Tibial nerve (tissue), 4 donors: Measurements from ENCODE around the gene TMEM63A. TPM values are rescaled to one million over a fixed set of nuclear protein-coding genes. Genes with fewer than 3 reads are reported as not detected.

Source experiments
- DNase-seq, 2 donors: peaks; one replicate each; pipeline ENCODE4 v3.0.0-alpha.2; 2019; ENCODE audit warnings: low spot score in 2 of 2
- H3K27ac ChIP-seq, 4 donors: fragments of 200-600 bp; sonication (generic) in 3 of 4; one replicate each; pipeline ENCODE4 v1.5.1; 2017 to 2019; ENCODE audit warnings: mild to moderate bottlenecking in 1 of 4
- H3K27me3 ChIP-seq, 2 donors: fragments of 200-600 bp; sonication (generic) in 1 of 2; one replicate each; pipeline versions ENCODE4 v1.5.1 to v1.6.0; 2017 to 2019
- H3K36me3 ChIP-seq, 3 donors: fragments of 200-600 bp; sonication (generic); one replicate each; pipeline ENCODE4 v1.5.1; 2018 to 2019
- H3K4me1 ChIP-seq, 4 donors: fragments of 200-600 bp; sonication (generic) in 3 of 4; one replicate each; pipeline ENCODE4 v1.5.1; 2017 to 2019
- H3K4me3 ChIP-seq, 4 donors: fragments of 200-600 bp; sonication (generic) in 3 of 4; one replicate each; pipeline ENCODE4 v1.5.1; 2017 to 2019; ENCODE audit warnings: mild to moderate bottlenecking in 1 of 4, moderate library complexity in 1 of 4
- H3K9me3 ChIP-seq, 4 donors: fragments of 200-600 bp; sonication (generic) in 3 of 4; one replicate each; pipeline ENCODE4 v1.5.1; 2017 to 2019
- CTCF ChIP-seq, 5 experiments: fragments of 200-600 bp in 3 of 5; fragments of 450-650 bp in 2 of 5; sonication (generic) in 3 of 5; IDR thresholded peaks; one replicate each; pipeline ENCODE4 v1.5.1; 2016 to 2019; ENCODE audit warnings: antibody characterized with exemption in 5 of 5, mild to moderate bottlenecking in 3 of 5, moderate library complexity in 2 of 5
- EP300 ChIP-seq, 2 donors: sonication (generic); formaldehyde crosslinking; IDR thresholded peaks; one replicate each; pipeline ENCODE4 v1.6.1; 2017; ENCODE audit warnings: antibody characterized with exemption in 2 of 2, mild to moderate bottlenecking in 1 of 2
- POLR2A ChIP-seq, 2 donors: fragments of 450-650 bp; IDR thresholded peaks; one replicate each; pipeline ENCODE4 v1.6.1; 2017; ENCODE audit warnings: antibody characterized with exemption in 2 of 2, mild to moderate bottlenecking in 2 of 2, moderate library complexity in 2 of 2
- WGBS, 2 donors: methylation state at CpG; one replicate each; pipeline ENCODE4 v1.1.5; 2018; 5-methylcytosine and 5-hydroxymethylcytosine counted together
- total RNA-seq, 4 donors: library from RNA; depleted of rRNA; stranded (reverse); fragments of >200 nt; gene quantifications; one replicate each; pipeline ENCODE4 v1.1.0, GENCODE V29; 2016

TMEM63A gene
- total RNA-seq, 4 donors from 2014 or later = 63.2 to 91.5 (median 66.7) TPM

DNA sequence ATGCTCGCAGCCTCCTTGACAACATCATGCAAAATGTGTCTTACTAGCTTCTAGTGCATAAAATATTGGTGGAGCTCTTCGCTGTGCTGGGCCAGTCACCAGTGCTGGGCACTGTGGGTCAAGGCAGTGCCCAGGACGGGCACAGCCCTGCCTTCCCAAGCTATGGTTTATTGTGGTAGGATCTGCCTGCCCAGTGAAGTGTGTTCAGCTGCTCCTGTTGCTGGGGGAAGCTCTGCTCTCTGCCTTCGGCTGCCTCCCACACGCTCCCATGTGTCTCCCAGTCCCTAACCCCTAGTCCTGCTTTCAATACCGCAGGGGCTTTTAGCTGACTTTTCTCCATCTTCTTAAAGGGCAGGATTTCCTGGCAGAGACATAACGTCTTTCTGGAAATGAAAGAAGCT is 56.6 kb downstream of the TMEM63A start:
- whole genome bisulfite sequencing, 2 donors = 38 to 43% methylated on average over 7 of the region's 7 CpGs
- Histone ChIP-seq H3K27me3 (no peaks in the 10 kb centered on the region), H3K4me3 (no peak overlapping the region), H3K9me3 (no peaks in the 10 kb centered on the region), H3K36me3 (peaks cover 0 to 32% (median 0%) of the 10 kb centered on the region in 3 donors), H3K27ac (peak overlapping the region in 2 of 4 donors; percentile 11 to 66), H3K4me1 (peaks cover 0 to 48% (median 22%) of the 10 kb centered on the region in 4 donors)
- DNase-seq = no peak
- TF ChIP-seq CTCF (IDR thresholded peaks at IDR 0.05) = no peak
- TF ChIP-seq EP300 (IDR thresholded peaks at IDR 0.05) = no peak
- no peak for TF ChIP-seq POLR2A (IDR thresholded peaks at IDR 0.05)

- Histone ChIP-seq H3K36me3 (peaks cover 0 to 27% (median 0%) of the 10 kb centered on the region in 3 donors), H3K9me3 (no peaks in the 10 kb centered on the region), H3K27me3 (no peaks in the 10 kb centered on the region), H3K27ac (peak overlapping the region in 1 of 4 donors; percentile 11), H3K4me1 (peaks cover 0 to 50% (median 22%) of the 10 kb centered on the region in 4 donors), H3K4me3 (no peak overlapping the region)
- no peak for DNase-seq
- 73 to 74% methylated on average over 6 of the region's 6 CpGs for WGBS, 2 donors
- TF ChIP-seq POLR2A (IDR thresholded peaks at IDR 0.05) (no peak), CTCF (IDR thresholded peaks at IDR 0.05) (no peak), EP300 (IDR thresholded peaks at IDR 0.05) (no peak)
These were observed 57.1 kb downstream of the TMEM63A start for GRCh38 chr1:225825078-225825477.

DNA sequence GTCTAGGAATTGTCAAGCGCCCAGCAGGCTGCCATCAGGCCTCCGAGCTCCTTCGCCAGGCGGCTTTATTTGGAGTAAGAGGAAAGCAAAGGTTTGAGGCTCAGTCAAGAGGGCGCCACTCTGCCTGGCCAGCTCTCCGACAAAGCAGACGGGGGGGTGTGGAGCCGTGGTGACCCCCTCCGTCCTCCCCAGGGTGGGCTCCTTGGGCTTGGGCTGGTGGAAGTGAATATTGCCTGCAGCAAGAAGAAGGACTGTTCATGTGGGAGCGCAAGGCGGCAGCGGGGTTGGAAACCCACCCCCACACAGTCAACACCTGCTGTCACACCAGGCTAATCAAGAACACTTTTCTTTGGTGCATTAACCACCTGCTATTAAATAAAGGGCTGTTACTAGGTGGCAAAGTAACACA is 57.6 kb downstream of the TMEM63A start:
- Histone ChIP-seq H3K27me3 (no peaks in the 10 kb centered on the region), H3K9me3 (no peaks in the 10 kb centered on the region), H3K4me3 (no peak overlapping the region), H3K36me3 (peaks cover 0 to 22% (median 0%) of the 10 kb centered on the region in 3 donors), H3K27ac (peak overlapping the region in 1 of 4 donors; percentile 11), H3K4me1 (peaks cover 0 to 55% (median 22%) of the 10 kb centered on the region in 4 donors)
- TF ChIP-seq EP300 (IDR thresholded peaks at IDR 0.05) (no peak), POLR2A (IDR thresholded peaks at IDR 0.05) (no peak), CTCF (IDR thresholded peaks at IDR 0.05) (no peak)
- no peak for DNase-seq
- 80% methylated on average over 12 of the region's 12 CpGs for WGBS, 2 donors

GRCh38 chr1:225823811-225824261 is 58.3 kb downstream of the TMEM63A start:
- H3K36me3 ChIP-seq = peaks cover 0 to 15% (median 0%) of the 10 kb centered on the region in 3 donors
- no peak for TF ChIP-seq EP300 (IDR thresholded peaks at IDR 0.05)
- TF ChIP-seq POLR2A (IDR thresholded peaks at IDR 0.05) = no peak
- TF ChIP-seq CTCF (IDR thresholded peaks at IDR 0.05) = no peak
- no peaks in the 10 kb centered on the region for H3K27me3 ChIP-seq
- H3K9me3 ChIP-seq = no peaks in the 10 kb centered on the region
- peaks cover 0 to 60% (median 22%) of the 10 kb centered on the region in 4 donors for H3K4me1 ChIP-seq
- 63 to 65% methylated on average over 12 of the region's 12 CpGs for WGBS, 2 donors
- peak overlapping the region in 1 of 4 donors; percentile 64 for H3K27ac ChIP-seq
- no peak for DNase-seq
- no peak overlapping the region for H3K4me3 ChIP-seq

DNA sequence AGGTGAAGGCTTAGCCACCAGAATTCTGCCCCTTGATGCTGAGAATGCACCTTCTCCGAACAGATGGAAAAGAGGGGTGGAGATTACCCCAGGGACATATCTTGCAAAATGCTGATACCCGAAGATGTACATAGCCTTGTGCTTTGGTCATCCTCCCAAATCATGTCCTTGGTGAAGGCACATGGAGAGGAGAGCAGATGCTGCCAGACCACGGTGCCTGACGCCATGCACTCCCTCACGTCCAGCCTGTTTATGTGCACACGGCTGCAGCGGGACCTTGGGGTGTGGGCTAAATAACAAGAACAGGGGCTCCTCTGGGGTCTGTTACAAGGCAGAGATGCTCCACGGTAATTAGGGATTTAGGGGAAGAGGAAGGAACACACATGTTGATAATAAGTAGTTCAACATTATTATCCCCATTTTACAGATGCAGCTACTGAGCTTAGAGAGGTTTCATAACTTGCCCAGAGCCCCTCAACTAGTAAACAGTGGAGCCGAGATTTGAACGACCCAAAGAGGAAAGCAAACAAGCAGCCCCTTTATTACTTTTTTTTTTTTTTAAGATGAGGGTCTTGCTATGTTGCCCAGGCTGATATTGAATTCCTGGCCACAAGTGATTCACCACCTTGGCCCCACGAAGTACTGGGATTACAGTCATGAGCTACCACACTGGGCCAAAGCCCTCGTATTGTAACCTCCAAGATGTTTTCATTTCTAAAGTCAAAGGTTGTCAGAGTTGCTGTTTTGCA is 59.4 kb downstream of the TMEM63A start:
- TF ChIP-seq POLR2A (IDR thresholded peaks at IDR 0.05) = no peak
- TF ChIP-seq CTCF (IDR thresholded peaks at IDR 0.05) = no peak
- TF ChIP-seq EP300 (IDR thresholded peaks at IDR 0.05) = no peak
- Histone ChIP-seq H3K4me1 (peaks cover 0 to 67% (median 30%) of the 10 kb centered on the region in 4 donors), H3K9me3 (no peaks in the 10 kb centered on the region), H3K27ac (peak overlapping the region in 1 of 4 donors; percentile 50), H3K27me3 (no peaks in the 10 kb centered on the region), H3K36me3 (peaks cover 0 to 10% (median 0%) of the 10 kb centered on the region in 3 donors), H3K4me3 (no peak overlapping the region)
- DNase-seq = no peak
- 71 to 80% methylated on average over 12 of the region's 12 CpGs for WGBS, 2 donors
